Mononuclear cell (primary cell): ENCODE results near the gene DNTTIP2. TPM values are rescaled to one million over a fixed set of nuclear protein-coding genes. Genes with fewer than 3 reads are reported as not detected.
A peak's percentile ranks its signal among the peaks of the same experiment; 100 is the strongest.
"Not testable (repeated sequence)": the region's sequence is repeated elsewhere in the genome, so short reads cannot be mapped to it uniquely, and the experiment has no call there.

Source experiments
- H3K27me3 ChIP-seq: 2 replicates; pipeline ENCODE4 v1.6.0; 2011; ENCODE audit warnings: low read length, control low read depth; ENCODE audit not compliant: insufficient read depth
- H3K4me1 ChIP-seq: 2 replicates; pipeline ENCODE4 v1.5.1; 2011; ENCODE audit warnings: mild to moderate bottlenecking, low read length, control low read depth; ENCODE audit not compliant: insufficient read depth
- H3K4me3 ChIP-seq: 2 replicates; pipeline ENCODE4 v1.5.1; 2011; ENCODE audit warnings: mild to moderate bottlenecking, low read length, moderate library complexity
- H3K9me3 ChIP-seq: 2 replicates; pipeline ENCODE4 v1.5.1; 2011; ENCODE audit warnings: low read depth, mild to moderate bottlenecking, control low read depth, low read length
- total RNA-seq: library from RNA; depleted of rRNA; stranded (reverse); fragments of >200 nt; gene quantifications from one replicate; pipeline ENCODE4 v1.2.3, GENCODE V29; 2012

Gene DNTTIP2
- total RNA-seq, 1 donor, result 83.4 TPM

GRCh38 chr1:93851878-93852277, 27.1 kb downstream of the DNTTIP2 start:
- no peaks in the 10 kb centered on the region for H3K9me3 ChIP-seq
- peaks cover 5% of the 10 kb centered on the region for H3K4me1 ChIP-seq
- H3K4me3 ChIP-seq, result no peak overlapping the region
- H3K27me3 ChIP-seq, result no peaks in the 10 kb centered on the region

- Histone ChIP-seq H3K4me1 (peaks cover 5% of the 10 kb centered on the region), H3K9me3 (no peaks in the 10 kb centered on the region)
Observed at GRCh38 chr1:93851327-93851712, 27.7 kb downstream of the DNTTIP2 start.

GRCh38 chr1:93850687-93851326, 28.2 kb downstream of the DNTTIP2 start:
- not testable (repeated sequence) for H3K27me3 ChIP-seq, H3K4me1 ChIP-seq, H3K9me3 ChIP-seq, H3K4me3 ChIP-seq

More at GRCh38 chr1:93851327-93851712, 27.7 kb downstream of the DNTTIP2 start:
- no peak overlapping the region for H3K4me3 ChIP-seq
- H3K27me3 ChIP-seq, result no peaks in the 10 kb centered on the region

GRCh38 chr1:93848350-93848883, 30.6 kb downstream of the DNTTIP2 start:
- peak overlapping the region; percentile 81 for H3K4me3 ChIP-seq
- H3K27me3 ChIP-seq, result no peaks in the 10 kb centered on the region
- H3K9me3 ChIP-seq, result no peaks in the 10 kb centered on the region
- peaks cover 27% of the 10 kb centered on the region for H3K4me1 ChIP-seq

GRCh38 chr1:93847811-93848288, 31.2 kb downstream of the DNTTIP2 start:
- no peaks in the 10 kb centered on the region for H3K9me3 ChIP-seq
- H3K27me3 ChIP-seq, result no peaks in the 10 kb centered on the region
- peak overlapping the region; percentile 81 for H3K4me3 ChIP-seq
- peaks cover 27% of the 10 kb centered on the region for H3K4me1 ChIP-seq

GRCh38 chr1:93846992-93847810, 31.8 kb downstream of the DNTTIP2 start:
- no peaks in the 10 kb centered on the region for H3K9me3 ChIP-seq
- H3K4me1 ChIP-seq, result peaks cover 27% of the 10 kb centered on the region
- peak overlapping the region; percentile 81 for H3K4me3 ChIP-seq

GRCh38 chr1:93846206-93846991, 32.6 kb downstream of the DNTTIP2 start:
- no peaks in the 10 kb centered on the region for H3K9me3 ChIP-seq
- no peaks in the 10 kb centered on the region for H3K27me3 ChIP-seq
- peak overlapping the region; percentile 81 for H3K4me3 ChIP-seq
- H3K4me1 ChIP-seq, result peaks cover 27% of the 10 kb centered on the region

More at GRCh38 chr1:93846992-93847810, 31.8 kb downstream of the DNTTIP2 start:
- H3K27me3 ChIP-seq, result no peaks in the 10 kb centered on the region

- H3K4me3 ChIP-seq, result peak overlapping the region; percentile 81
- peaks cover 27% of the 10 kb centered on the region for H3K4me1 ChIP-seq
- no peaks in the 10 kb centered on the region for H3K27me3 ChIP-seq
- no peaks in the 10 kb centered on the region for H3K9me3 ChIP-seq
Observed at GRCh38 chr1:93845538-93846205, 33.3 kb downstream of the DNTTIP2 start.

GRCh38 chr1:93844262-93845045, 34.6 kb downstream of the DNTTIP2 start:
- H3K27me3 ChIP-seq, result no peaks in the 10 kb centered on the region
- peaks cover 36% of the 10 kb centered on the region for H3K4me1 ChIP-seq
- H3K4me3 ChIP-seq, result no peak overlapping the region
- H3K9me3 ChIP-seq, result no peaks in the 10 kb centered on the region

- no peaks in the 10 kb centered on the region for H3K27me3 ChIP-seq
- no peaks in the 10 kb centered on the region for H3K9me3 ChIP-seq
- peaks cover 35% of the 10 kb centered on the region for H3K4me1 ChIP-seq
- H3K4me3 ChIP-seq, result no peak overlapping the region
Observed at GRCh38 chr1:93842750-93843500, 36.1 kb downstream of the DNTTIP2 start.

GRCh38 chr1:93841771-93842170, 37.2 kb downstream of the DNTTIP2 start:
- Histone ChIP-seq H3K4me3 (no peak overlapping the region), H3K9me3 (no peaks in the 10 kb centered on the region), H3K4me1 (peaks cover 33% of the 10 kb centered on the region), H3K27me3 (no peaks in the 10 kb centered on the region)

GRCh38 chr1:93840956-93841482, 38.0 kb downstream of the DNTTIP2 start:
- H3K4me1 ChIP-seq, result peaks cover 32% of the 10 kb centered on the region
- no peaks in the 10 kb centered on the region for H3K9me3 ChIP-seq

GRCh38 chr1:93839753-93840152, 39.3 kb downstream of the DNTTIP2 start:
- Histone ChIP-seq H3K27me3 (no peaks in the 10 kb centered on the region), H3K4me1 (peaks cover 20% of the 10 kb centered on the region), H3K4me3 (no peak overlapping the region), H3K9me3 (no peaks in the 10 kb centered on the region)

More at GRCh38 chr1:93840956-93841482, 38.0 kb downstream of the DNTTIP2 start:
- Histone ChIP-seq H3K27me3 (no peaks in the 10 kb centered on the region), H3K4me3 (no peak overlapping the region)
